ENCODE data around the gene NASP. TPM values are rescaled to one million over a fixed set of nuclear protein-coding genes. Genes with fewer than 3 reads are reported as not detected.

The NASP gene
- total RNA-seq, 1 donor from 2014 or later: 55.9 TPM

DNA sequence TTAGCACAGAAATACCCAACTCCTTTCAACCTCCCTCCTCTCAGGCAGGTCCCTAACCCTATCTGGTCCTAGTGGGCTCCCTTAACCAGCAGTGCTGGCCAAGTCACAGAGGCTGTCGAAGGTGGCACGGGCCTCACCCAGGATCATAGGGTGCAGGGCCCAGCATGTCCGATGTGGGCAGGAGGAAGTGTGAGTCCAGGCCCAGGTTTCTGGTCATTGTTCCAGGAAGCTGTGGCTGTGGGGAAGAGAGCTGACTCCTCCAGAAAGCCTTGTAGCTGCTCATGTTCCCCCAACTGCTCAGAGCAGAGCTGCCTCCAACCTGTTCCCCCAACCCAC, 37.6 kb downstream of the NASP start:
- peaks cover 5% of the 10 kb centered on the region for H3K4me1 Mint-ChIP-seq (ENCODE audit: low read depth, unreplicated experiment)
- H3K9me3 Mint-ChIP-seq (ENCODE audit: unreplicated experiment): no peaks in the 10 kb centered on the region
- Histone ChIP-seq H3K79me2 (ENCODE audit: insufficient read depth, low read length) (no peaks in the 10 kb centered on the region), H3K4me1 (ENCODE audit: insufficient read depth, low read length) (no peaks in the 10 kb centered on the region), H3K36me3 (ENCODE audit: insufficient read depth, low read length) (peaks cover 14% of the 10 kb centered on the region), H4K20me1 (ENCODE audit: insufficient read depth, low read length) (peaks cover 10% of the 10 kb centered on the region), H3K9ac (ENCODE audit: low read length) (no peak overlapping the region), H3K27ac (ENCODE audit: low read depth, low read length) (no peak overlapping the region), H3K4me2 (ENCODE audit: low read length) (no peak overlapping the region), H3K27me3 (ENCODE audit: insufficient read depth, low read length) (no peaks in the 10 kb centered on the region), H3K4me3 (ENCODE audit: insufficient read depth, low read depth, low read length) (no peak overlapping the region), H2AFZ (ENCODE audit: low read depth, low read length) (no peak overlapping the region), H3K9me3 (ENCODE audit: insufficient read depth, low read depth, low read length) (no peaks in the 10 kb centered on the region)
- H3K36me3 Mint-ChIP-seq (ENCODE audit: low read depth, unreplicated experiment): peaks cover 24% of the 10 kb centered on the region
- H3K27ac Mint-ChIP-seq (ENCODE audit: unreplicated experiment): no peak overlapping the region
- H3K27me3 Mint-ChIP-seq (ENCODE audit: low read depth, unreplicated experiment): no peaks in the 10 kb centered on the region
- no peak overlapping the region for H3K4me3 Mint-ChIP-seq (ENCODE audit: unreplicated experiment)
- no peak for FAIRE-seq
- no peak for DNase-seq (ENCODE audit: low read depth)
- TF ChIP-seq EZH2 (IDR thresholded peaks at IDR 0.05; ENCODE audit: insufficient read depth, low read length): no peak
- TF ChIP-seq, protein P1, sequence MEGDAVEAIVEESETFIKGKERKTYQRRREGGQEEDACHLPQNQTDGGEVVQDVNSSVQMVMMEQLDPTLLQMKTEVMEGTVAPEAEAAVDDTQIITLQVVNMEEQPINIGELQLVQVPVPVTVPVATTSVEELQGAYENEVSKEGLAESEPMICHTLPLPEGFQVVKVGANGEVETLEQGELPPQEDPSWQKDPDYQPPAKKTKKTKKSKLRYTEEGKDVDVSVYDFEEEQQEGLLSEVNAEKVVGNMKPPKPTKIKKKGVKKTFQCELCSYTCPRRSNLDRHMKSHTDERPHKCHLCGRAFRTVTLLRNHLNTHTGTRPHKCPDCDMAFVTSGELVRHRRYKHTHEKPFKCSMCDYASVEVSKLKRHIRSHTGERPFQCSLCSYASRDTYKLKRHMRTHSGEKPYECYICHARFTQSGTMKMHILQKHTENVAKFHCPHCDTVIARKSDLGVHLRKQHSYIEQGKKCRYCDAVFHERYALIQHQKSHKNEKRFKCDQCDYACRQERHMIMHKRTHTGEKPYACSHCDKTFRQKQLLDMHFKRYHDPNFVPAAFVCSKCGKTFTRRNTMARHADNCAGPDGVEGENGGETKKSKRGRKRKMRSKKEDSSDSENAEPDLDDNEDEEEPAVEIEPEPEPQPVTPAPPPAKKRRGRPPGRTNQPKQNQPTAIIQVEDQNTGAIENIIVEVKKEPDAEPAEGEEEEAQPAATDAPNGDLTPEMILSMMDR (IDR thresholded peaks at IDR 0.05; ENCODE audit: insufficient read depth, low read depth, low read length): no peak

DNA sequence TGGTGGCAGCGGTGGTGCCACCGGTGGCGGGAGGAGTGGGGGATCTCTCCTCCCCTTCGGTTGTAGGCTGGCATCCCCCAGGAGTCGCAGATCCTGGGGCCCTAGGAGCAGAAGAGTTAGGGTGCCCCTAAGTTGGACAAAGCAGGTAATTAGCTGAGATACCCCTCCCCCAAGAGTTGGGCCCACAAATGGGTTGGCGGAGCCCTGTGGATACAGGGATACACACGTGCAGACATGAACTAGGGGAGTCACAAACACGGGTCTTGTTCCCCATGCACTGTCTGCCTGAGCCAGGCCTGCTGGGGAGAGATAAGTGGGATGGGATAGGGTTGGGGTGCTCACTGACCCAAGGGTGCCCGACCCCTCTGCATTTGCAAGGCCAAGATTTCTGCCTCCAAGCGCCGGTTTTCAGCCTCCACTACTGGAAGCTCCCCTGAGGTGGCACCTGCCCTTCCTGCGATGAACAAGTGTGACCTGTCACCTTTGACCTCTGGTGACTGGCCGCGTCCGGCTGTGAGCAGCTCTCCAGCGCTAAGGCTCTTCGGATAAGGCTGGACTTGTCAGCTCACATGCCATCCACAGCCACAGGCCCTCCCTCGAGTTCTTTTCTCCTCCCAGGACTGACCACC, 38.2 kb downstream of the NASP start:
- no peak overlapping the region for H2AFZ ChIP-seq (ENCODE audit: low read depth, low read length)
- H3K79me2 ChIP-seq (ENCODE audit: insufficient read depth, low read length): no peaks in the 10 kb centered on the region
- Mint-ChIP-seq H3K27ac (ENCODE audit: unreplicated experiment) (no peak overlapping the region), H3K36me3 (ENCODE audit: low read depth, unreplicated experiment) (peaks cover 22% of the 10 kb centered on the region), H3K27me3 (ENCODE audit: low read depth, unreplicated experiment) (no peaks in the 10 kb centered on the region), H3K9me3 (ENCODE audit: unreplicated experiment) (no peaks in the 10 kb centered on the region), H3K4me3 (ENCODE audit: unreplicated experiment) (no peak overlapping the region), H3K4me1 (ENCODE audit: low read depth, unreplicated experiment) (peaks cover 5% of the 10 kb centered on the region)
- TF ChIP-seq, protein P1 (IDR thresholded peaks at IDR 0.05; ENCODE audit: insufficient read depth, low read depth, low read length): no peak
- TF ChIP-seq EZH2 (IDR thresholded peaks at IDR 0.05; ENCODE audit: insufficient read depth, low read length): no peak
- no peaks in the 10 kb centered on the region for H3K9me3 ChIP-seq (ENCODE audit: insufficient read depth, low read depth, low read length)
- H4K20me1 ChIP-seq (ENCODE audit: insufficient read depth, low read length): peaks cover 10% of the 10 kb centered on the region
- H3K4me1 ChIP-seq (ENCODE audit: insufficient read depth, low read length): no peaks in the 10 kb centered on the region
- H3K4me3 ChIP-seq (ENCODE audit: insufficient read depth, low read depth, low read length): no peak overlapping the region
- H3K36me3 ChIP-seq (ENCODE audit: insufficient read depth, low read length): peaks cover 11% of the 10 kb centered on the region
- H3K27me3 ChIP-seq (ENCODE audit: insufficient read depth, low read length): no peaks in the 10 kb centered on the region
- DNase-seq (ENCODE audit: low read depth): no peak
- no peak overlapping the region for H3K27ac ChIP-seq (ENCODE audit: low read depth, low read length)
- no peak overlapping the region for H3K9ac ChIP-seq (ENCODE audit: low read length)
- no peak overlapping the region for H3K4me2 ChIP-seq (ENCODE audit: low read length)
- FAIRE-seq: no peak

Data from astrocyte (in vitro differentiated cells and primary cell).